ENCODE measurements around the gene ARFGAP1. TPM values are rescaled to one million over a fixed set of nuclear protein-coding genes. Genes with fewer than 3 reads are reported as not detected.

Gene ARFGAP1
- total RNA-seq, 1 donor from 2014 or later, result 128 TPM

GRCh38 chr20:63261795-63262528 lies 10.7 kb upstream of the ARFGAP1 start:
- Mint-ChIP-seq H3K4me3 (peak overlapping the region; percentile 39), H3K27me3 (ENCODE audit: low read depth) (no peaks in the 10 kb centered on the region), H3K27ac (ENCODE audit: unreplicated experiment) (peak overlapping the region; percentile 93), H3K9me3 (no peaks in the 10 kb centered on the region), H3K4me1 (peaks cover 44% of the 10 kb centered on the region), H3K36me3 (ENCODE audit: low read depth) (peaks cover 2% of the 10 kb centered on the region)
- TF ChIP-seq CTCF (conservative IDR thresholded peaks at IDR 0.05), result no peak
- no peak for DNase-seq (ENCODE audit: low read depth, low spot score)

- H3K4me3 Mint-ChIP-seq, result peak overlapping the region; percentile 22
- no peak for DNase-seq (ENCODE audit: low read depth, low spot score)
- H3K36me3 Mint-ChIP-seq (ENCODE audit: low read depth), result no peaks in the 10 kb centered on the region
- H3K9me3 Mint-ChIP-seq, result no peaks in the 10 kb centered on the region
- no peaks in the 10 kb centered on the region for H3K27me3 Mint-ChIP-seq (ENCODE audit: low read depth)
- no peak overlapping the region for H3K27ac Mint-ChIP-seq (ENCODE audit: unreplicated experiment)
- TF ChIP-seq CTCF (conservative IDR thresholded peaks at IDR 0.05), result no peak
- peaks cover 42% of the 10 kb centered on the region for H3K4me1 Mint-ChIP-seq
Measured at GRCh38 chr20:63262836-63263235, 9.8 kb upstream of the ARFGAP1 start.

GRCh38 chr20:63264000-63264399 lies 8.6 kb upstream of the ARFGAP1 start:
- Mint-ChIP-seq H3K4me1 (peaks cover 47% of the 10 kb centered on the region), H3K4me3 (no peak overlapping the region), H3K36me3 (ENCODE audit: low read depth) (no peaks in the 10 kb centered on the region), H3K27me3 (ENCODE audit: low read depth) (no peaks in the 10 kb centered on the region), H3K9me3 (no peaks in the 10 kb centered on the region), H3K27ac (ENCODE audit: unreplicated experiment) (no peak overlapping the region)
- TF ChIP-seq CTCF (conservative IDR thresholded peaks at IDR 0.05), result no peak
- DNase-seq (ENCODE audit: low read depth, low spot score), result no peak

GRCh38 chr20:63264519-63264918 lies 8.1 kb upstream of the ARFGAP1 start:
- H3K4me3 Mint-ChIP-seq, result no peak overlapping the region
- H3K4me1 Mint-ChIP-seq, result peaks cover 44% of the 10 kb centered on the region
- no peak for TF ChIP-seq CTCF (conservative IDR thresholded peaks at IDR 0.05)
- no peak for DNase-seq (ENCODE audit: low read depth, low spot score)
- H3K27me3 Mint-ChIP-seq (ENCODE audit: low read depth), result no peaks in the 10 kb centered on the region
- no peaks in the 10 kb centered on the region for H3K9me3 Mint-ChIP-seq
- H3K36me3 Mint-ChIP-seq (ENCODE audit: low read depth), result no peaks in the 10 kb centered on the region
- no peak overlapping the region for H3K27ac Mint-ChIP-seq (ENCODE audit: unreplicated experiment)

GRCh38 chr20:63265891-63266515 lies 6.6 kb upstream of the ARFGAP1 start:
- Mint-ChIP-seq H3K9me3 (no peaks in the 10 kb centered on the region), H3K36me3 (ENCODE audit: low read depth) (no peaks in the 10 kb centered on the region), H3K4me1 (peaks cover 40% of the 10 kb centered on the region), H3K27ac (ENCODE audit: unreplicated experiment) (no peak overlapping the region), H3K27me3 (ENCODE audit: low read depth) (no peaks in the 10 kb centered on the region), H3K4me3 (no peak overlapping the region)
- no peak for DNase-seq (ENCODE audit: low read depth, low spot score)
- TF ChIP-seq CTCF (conservative IDR thresholded peaks at IDR 0.05), result no peak
